Central memory CD4-positive, alpha-beta T cell (primary cell): ENCODE data around the gene PHKA2.
"Not testable (repeated sequence)": the region's sequence is repeated elsewhere in the genome, so short reads cannot be mapped to it uniquely, and the experiment has no call there.

ENCODE experiments used
- DNase-seq: peaks from one replicate; pipeline ENCODE4 v3.0.0; 2022
- total RNA-seq, 3 experiments: gene quantifications; one replicate each; lab custom pipeline; 2026; lab: John Stamatoyannopoulos, UW

PHKA2 gene, protein sequence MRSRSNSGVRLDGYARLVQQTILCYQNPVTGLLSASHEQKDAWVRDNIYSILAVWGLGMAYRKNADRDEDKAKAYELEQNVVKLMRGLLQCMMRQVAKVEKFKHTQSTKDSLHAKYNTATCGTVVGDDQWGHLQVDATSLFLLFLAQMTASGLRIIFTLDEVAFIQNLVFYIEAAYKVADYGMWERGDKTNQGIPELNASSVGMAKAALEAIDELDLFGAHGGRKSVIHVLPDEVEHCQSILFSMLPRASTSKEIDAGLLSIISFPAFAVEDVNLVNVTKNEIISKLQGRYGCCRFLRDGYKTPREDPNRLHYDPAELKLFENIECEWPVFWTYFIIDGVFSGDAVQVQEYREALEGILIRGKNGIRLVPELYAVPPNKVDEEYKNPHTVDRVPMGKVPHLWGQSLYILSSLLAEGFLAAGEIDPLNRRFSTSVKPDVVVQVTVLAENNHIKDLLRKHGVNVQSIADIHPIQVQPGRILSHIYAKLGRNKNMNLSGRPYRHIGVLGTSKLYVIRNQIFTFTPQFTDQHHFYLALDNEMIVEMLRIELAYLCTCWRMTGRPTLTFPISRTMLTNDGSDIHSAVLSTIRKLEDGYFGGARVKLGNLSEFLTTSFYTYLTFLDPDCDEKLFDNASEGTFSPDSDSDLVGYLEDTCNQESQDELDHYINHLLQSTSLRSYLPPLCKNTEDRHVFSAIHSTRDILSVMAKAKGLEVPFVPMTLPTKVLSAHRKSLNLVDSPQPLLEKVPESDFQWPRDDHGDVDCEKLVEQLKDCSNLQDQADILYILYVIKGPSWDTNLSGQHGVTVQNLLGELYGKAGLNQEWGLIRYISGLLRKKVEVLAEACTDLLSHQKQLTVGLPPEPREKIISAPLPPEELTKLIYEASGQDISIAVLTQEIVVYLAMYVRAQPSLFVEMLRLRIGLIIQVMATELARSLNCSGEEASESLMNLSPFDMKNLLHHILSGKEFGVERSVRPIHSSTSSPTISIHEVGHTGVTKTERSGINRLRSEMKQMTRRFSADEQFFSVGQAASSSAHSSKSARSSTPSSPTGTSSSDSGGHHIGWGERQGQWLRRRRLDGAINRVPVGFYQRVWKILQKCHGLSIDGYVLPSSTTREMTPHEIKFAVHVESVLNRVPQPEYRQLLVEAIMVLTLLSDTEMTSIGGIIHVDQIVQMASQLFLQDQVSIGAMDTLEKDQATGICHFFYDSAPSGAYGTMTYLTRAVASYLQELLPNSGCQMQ
- total RNA-seq, result 29.9 to 59.6 (median 57.7) reads per million in 3 experiments

GRCh38 chrX:18983666-18984380 lies at the start of gene PHKA2:
PHKA2 (minus strand) TSS chrX:18984114; CDS start chrX:18983932, 182 bp downstream.
- peak; percentile 8 for DNase-seq

DNA sequence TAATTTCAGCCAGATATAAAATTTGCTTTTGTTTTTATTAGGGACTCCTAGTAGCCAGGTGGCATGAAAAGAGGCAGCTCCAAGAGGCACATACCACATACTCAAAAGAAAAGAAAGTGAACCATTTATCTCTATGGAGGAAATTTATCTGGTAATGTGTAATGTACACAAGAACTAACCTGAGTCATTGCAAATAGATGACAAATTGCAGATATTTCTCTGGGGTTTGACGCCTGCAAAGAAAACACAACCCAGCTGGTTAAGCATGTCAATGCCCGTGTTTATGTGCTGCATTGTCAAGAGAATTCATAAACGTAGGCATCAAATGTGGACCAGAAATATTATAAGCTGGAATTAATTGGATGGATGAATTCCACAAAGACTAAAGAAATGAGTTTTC lies 46.9 kb upstream of the PHKA2 start:
- DNase-seq, result no peak

DNA sequence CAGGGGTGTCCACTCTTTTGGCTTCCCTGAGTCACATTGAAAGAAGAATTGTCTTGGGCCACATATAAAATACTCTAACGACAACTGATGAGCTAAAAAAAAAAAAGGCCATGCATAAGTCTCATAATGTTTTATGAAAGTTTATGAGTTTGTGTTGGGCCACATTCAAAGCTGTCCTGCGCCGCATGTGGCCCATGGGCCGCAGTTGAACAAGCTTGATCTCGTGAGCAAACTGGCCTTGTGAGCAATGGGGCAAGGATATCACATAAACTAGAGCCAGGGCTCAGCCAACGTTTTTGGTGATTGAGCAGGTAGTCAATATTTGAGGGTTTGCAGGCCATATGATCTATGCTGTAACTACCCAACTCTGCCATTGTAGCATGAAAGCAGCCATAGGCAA lies 44.6 kb upstream of the PHKA2 start:
- DNase-seq, result no peak

DNA sequence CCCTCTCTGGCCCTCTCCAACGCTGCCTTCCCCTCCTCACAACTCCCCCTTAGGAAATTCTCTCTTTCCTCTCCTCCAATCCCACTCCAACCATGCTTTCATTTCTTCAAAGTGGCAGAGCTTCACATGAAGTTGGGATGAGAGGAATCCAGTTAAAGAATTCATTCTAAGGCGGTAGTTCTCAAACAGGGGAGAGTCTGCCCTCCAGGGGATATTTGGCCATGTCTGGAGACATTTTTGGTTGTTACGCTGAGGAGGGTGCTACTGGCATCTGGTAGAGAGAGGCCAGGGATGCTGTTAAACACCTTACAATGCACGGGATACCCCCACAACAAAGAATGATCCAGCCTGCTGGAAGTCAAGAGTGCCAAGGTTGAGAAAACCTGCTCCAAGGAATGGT lies 40.5 kb upstream of the PHKA2 start:
- DNase-seq, result no peak

GRCh38 chrX:19019996-19020395 lies 36.1 kb upstream of the PHKA2 start:
- no peak for DNase-seq

- no peak for DNase-seq
Measured at GRCh38 chrX:19017271-19017670, 33.4 kb upstream of the PHKA2 start.

DNA sequence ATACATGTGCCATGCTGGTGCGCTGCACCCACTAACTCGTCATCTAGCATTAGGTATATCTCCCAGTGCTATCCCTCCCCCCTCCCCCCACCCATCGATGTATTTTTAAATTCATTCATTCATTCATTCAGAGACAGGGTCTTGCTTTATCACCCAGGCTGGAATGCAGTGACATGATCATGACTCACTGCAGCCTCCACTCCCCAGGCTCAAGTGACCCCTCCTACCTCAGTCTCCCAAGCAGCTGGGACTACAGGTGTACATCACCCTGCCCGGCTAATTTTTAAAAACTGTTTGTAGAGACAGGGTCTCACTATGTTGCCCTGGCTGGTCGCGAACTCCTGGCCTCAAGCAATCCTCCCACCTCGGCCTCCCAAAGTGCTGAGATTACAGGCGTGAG lies 32.7 kb upstream of the PHKA2 start:
- DNase-seq, result not testable (repeated sequence)

- DNase-seq, result no peak
Measured at GRCh38 chrX:19007868-19008267, 24.0 kb upstream of the PHKA2 start.

- DNase-seq, result no peak
Measured at GRCh38 chrX:19007011-19007410, 23.1 kb upstream of the PHKA2 start.

DNA sequence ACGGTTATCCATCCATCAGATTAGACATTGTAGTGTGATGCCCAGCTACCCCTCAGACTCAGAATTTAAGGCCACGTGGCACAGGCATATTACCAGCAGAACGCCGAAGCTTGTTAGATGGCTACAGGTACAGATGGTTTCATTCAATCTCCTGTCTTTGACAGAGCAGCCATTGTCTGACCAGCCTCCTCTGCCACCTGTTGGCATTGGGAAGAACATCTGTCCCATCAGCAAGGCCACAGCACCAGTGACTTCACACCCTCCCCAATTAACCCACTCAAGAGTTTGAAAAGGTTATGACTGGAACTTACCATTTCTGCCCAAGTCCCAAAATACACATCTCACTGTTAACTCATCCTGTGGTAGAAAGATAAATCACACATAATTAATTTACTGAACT lies 22.0 kb upstream of the PHKA2 start:
- DNase-seq, result no peak

GRCh38 chrX:19003756-19004155 lies 19.8 kb upstream of the PHKA2 start:
- DNase-seq, result no peak

GRCh38 chrX:18998653-18999052 lies 14.7 kb upstream of the PHKA2 start:
- no peak for DNase-seq

DNA sequence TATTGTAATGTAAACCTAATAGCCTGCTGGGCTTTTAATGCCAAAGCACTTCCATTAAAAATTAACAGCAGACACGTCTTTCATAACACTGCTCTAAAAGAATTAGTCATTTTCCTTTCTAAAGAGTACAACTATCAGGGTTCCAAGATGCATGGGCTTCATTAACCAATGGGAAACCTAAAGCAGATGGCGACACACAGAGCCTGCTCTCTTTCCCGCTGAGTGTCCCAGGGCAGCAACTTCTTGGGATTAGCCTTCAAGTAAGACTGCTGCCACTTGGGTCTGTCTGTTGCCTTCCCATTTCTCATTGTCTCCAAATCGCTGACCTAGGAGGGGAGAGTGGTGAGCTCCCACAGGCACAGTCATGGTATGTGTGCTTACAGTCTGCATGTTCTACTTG lies 14.0 kb upstream of the PHKA2 start:
- no peak for DNase-seq

GRCh38 chrX:18996536-18996935 lies 12.6 kb upstream of the PHKA2 start:
- no peak for DNase-seq

GRCh38 chrX:18995221-18995620 lies 11.3 kb upstream of the PHKA2 start:
- DNase-seq, result no peak

DNA sequence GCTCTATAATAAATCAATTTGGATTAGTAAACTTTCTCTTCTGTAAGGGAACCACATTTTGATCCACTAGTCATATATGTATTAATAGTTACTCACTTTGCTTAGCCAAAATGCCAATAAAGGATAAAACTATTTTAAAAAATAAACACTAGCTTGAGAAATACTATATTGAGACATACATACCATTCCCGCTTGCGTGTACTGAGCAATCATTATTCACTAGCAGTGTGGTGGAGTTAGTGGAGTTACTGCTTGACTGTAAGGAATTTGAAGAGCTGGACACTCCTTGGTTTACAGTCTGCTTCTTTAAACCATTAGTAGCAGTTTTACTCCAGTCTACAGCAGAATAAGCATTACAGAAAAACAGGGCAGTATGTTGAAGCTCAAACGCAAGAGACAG lies 10.8 kb upstream of the PHKA2 start:
- DNase-seq, result no peak

- DNase-seq, result no peak
Measured at GRCh38 chrX:18992829-18993228, 8.9 kb upstream of the PHKA2 start.

DNA sequence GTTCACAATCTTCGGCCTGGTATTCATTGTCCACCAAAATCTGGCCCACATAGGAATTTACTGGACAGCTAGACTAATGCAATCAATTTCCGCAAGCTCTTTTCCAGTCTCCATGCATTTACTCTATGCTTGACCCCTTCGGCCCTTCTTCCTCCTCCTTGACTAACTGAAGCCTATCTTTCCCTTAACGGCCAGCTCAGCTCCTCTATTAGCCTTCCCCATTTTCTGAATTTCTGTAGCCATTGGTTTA lies 1.2 kb upstream of the PHKA2 start:
- no peak for DNase-seq

DNA sequence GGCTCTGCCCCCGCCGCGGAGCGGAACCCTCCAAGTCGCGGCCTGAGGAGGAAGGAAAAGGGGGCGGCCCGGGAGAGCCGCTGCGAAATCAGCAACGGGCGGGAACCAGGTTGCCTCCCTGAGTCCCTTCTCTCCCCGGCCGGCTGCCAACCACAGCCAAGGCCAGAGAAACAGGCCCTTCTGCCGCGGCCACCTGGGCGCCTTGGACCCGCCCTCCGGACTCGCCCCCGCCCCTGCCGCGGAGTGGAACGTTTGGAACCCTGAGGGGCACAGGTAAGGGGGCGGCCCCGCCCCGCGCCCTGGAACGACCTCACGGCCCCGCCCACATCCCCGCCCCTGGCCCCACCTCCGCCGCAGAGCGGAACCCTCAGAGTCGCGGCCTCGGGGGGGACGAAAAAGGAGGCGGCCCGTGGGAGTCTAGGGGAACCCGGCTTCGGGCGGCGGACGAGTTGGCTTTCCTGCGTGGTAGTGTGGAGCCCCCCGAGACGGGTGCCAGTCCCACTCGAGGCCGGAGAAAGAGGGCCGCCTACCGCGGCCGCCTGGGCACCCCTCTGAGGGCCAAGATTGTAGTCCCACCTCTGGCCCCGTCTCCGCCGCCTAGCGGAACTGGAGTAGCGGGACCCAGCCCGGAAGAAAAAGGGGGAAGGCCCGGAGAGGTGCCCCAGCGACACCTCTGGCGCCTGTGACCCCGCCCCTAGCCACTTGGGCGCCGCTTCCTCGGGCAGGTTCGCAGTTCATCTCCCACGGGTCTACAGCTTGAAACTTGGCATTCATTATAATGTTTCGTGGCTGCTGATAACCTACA lies 669 bp upstream of the PHKA2 start:
- peak; percentile 83 for DNase-seq

GRCh38 chrX:18981124-18981807 lies 2.6 kb downstream of the PHKA2 start:
- no peak for DNase-seq

- not testable (repeated sequence) for DNase-seq
Measured at GRCh38 chrX:18980262-18980661, 3.7 kb downstream of the PHKA2 start.
